HepG2 (cell line): ENCODE results near the gene COQ9. TPM values are rescaled to one million over a fixed set of nuclear protein-coding genes. Genes with fewer than 3 reads are reported as not detected.
A peak's percentile ranks its signal among the peaks of the same experiment; 100 is the strongest.

Experiments
- ATAC-seq: fragments of 200-7000 bp; cut with Tn5 transposase; 3 replicates; pipeline ENCODE4 v1.9.1; 2020; ENCODE audit warnings: mild to moderate bottlenecking, moderate library complexity
- BruUV-seq: library from RNA; stranded (reverse); fragments of 400-500 nt; replicated peaks from 2 replicates; lab custom pipeline; 2021; lab: Mats Ljungman, UMichigan
- CTCF ChIA-PET: fragments of 300-600 bp; formaldehyde crosslinking; extraction: SDS; loops from one replicate; lab custom pipeline; 2021; ENCODE audit warnings: low total read pairs, inconsistent platforms, low intra/inter-chr PET ratio; lab: Yijun Ruan, JAX
- POLR2A ChIA-PET: fragments of 350-600 bp; sonication (Branson Sonifier 250); formaldehyde crosslinking; loops from one replicate; lab custom pipeline; 2020; ENCODE audit warnings: antibody characterized with exemption, inconsistent platforms; lab: Yijun Ruan, JAX
- DNase-seq: peaks from one replicate; pipeline ENCODE4 v3.0.0-alpha.2; 2015; ENCODE audit warnings: low spot score
- FAIRE-seq: peaks from 3 replicates; lab custom pipeline; 2011; peaks lifted over from hg19 to GRCh38; lab: Jason Lieb, UNC
- H2AFZ ChIP-seq: one replicate; pipeline ENCODE4 v1.6.1; 2011; ENCODE audit warnings: low read length, inconsistent platforms
- H3K27ac ChIP-seq: fragments of 300-600 bp; 3 replicates; pipeline ENCODE4 v1.8.0; 2011; ENCODE audit warnings: mixed run types, mild to moderate bottlenecking, mixed read lengths, low read length, inconsistent platforms; ENCODE audit not compliant: insufficient read depth; ENCODE audit errors: extremely low read length
- H3K27me3 ChIP-seq, 2 experiments: fragments of 200-600 bp in 1 of 2; 2 replicates in 1 of 2; 3 replicates in 1 of 2; pipeline versions ENCODE4 v1.6.0 to v1.8.0; 2011; ENCODE audit warnings: low read length in 2 of 2, mild to moderate bottlenecking in 2 of 2, moderate library complexity in 2 of 2, inconsistent platforms in 1 of 2; ENCODE audit not compliant: insufficient read depth in 2 of 2, control insufficient read depth in 1 of 2
- H3K36me3 ChIP-seq, 2 experiments: fragments of 200-600 bp in 1 of 2; replicated peaks in 1 of 2; 2 replicates in 1 of 2; 3 replicates in 1 of 2; pipeline versions ENCODE4 v1.5.1 to v1.8.0; 2011; ENCODE audit warnings: low read length in 2 of 2, inconsistent platforms in 1 of 2; ENCODE audit not compliant: insufficient read depth in 2 of 2, control insufficient read depth in 1 of 2
- H3K4me1 ChIP-seq: 2 replicates; pipeline ENCODE4 v1.5.1; 2012; ENCODE audit warnings: low read length, inconsistent platforms; ENCODE audit not compliant: insufficient read depth
- H3K4me2 ChIP-seq: 2 replicates; pipeline ENCODE4 v1.6.0; 2011; ENCODE audit warnings: low read depth, low read length, inconsistent platforms
- H3K4me3 ChIP-seq, 3 experiments: fragments of 200-600 bp in 1 of 3; sonication (generic), shearing (Covaris generic) in 1 of 3; replicated peaks in 1 of 3; 2 replicates each; pipeline ENCODE4 v1.5.1; 2011 to 2016; ENCODE audit warnings: low read length in 3 of 3, inconsistent platforms in 2 of 3, low read depth in 2 of 3, mild to moderate bottlenecking in 2 of 3, control low read depth in 1 of 3, mixed read lengths in 1 of 3; ENCODE audit not compliant: insufficient read depth in 1 of 3
- H3K79me2 ChIP-seq: one replicate; pipeline ENCODE4 v1.6.1; 2011; ENCODE audit warnings: low read length, inconsistent platforms; ENCODE audit not compliant: insufficient read depth
- H3K9ac ChIP-seq: 2 replicates; pipeline ENCODE4 v1.6.0; 2011; ENCODE audit warnings: mild to moderate bottlenecking, low read depth, low read length, inconsistent platforms; ENCODE audit not compliant: insufficient read depth
- H3K9me3 ChIP-seq: 2 replicates; pipeline ENCODE4 v1.5.1; 2012; ENCODE audit warnings: mild to moderate bottlenecking, low read length
- H4K20me1 ChIP-seq: 2 replicates; pipeline ENCODE4 v1.6.0; 2011; ENCODE audit warnings: inconsistent platforms, mild to moderate bottlenecking, low read length, moderate library complexity; ENCODE audit not compliant: insufficient read depth
- BORCS8-MEF2B ChIP-seq: sonication (generic); formaldehyde crosslinking; IDR thresholded peaks from 2 replicates; pipeline ENCODE4 v1.8.0; 2022; ENCODE audit warnings: mild to moderate bottlenecking, missing genetic modification reagents
- KLF9 ChIP-seq: IDR thresholded peaks from 2 replicates; pipeline ENCODE4 v1.6.1; 2016; ENCODE audit warnings: low read depth
- NCOR1 ChIP-seq: fragments of 200-600 bp; sonication (generic); IDR thresholded peaks from 2 replicates; pipeline ENCODE4 v1.7.0; 2017; ENCODE audit warnings: antibody characterized with exemption, low read length, borderline replicate concordance
- RARA ChIP-seq: IDR thresholded peaks from 2 replicates; pipeline ENCODE4 v1.6.1; 2016; ENCODE audit warnings: missing genetic modification reagents, missing compliant biosample characterization
- RFX1 ChIP-seq: fragments of 450-650 bp; IDR thresholded peaks from 2 replicates; pipeline ENCODE4 v1.6.1; 2017
- ZNF143 ChIP-seq: sonication (generic); formaldehyde crosslinking; IDR thresholded peaks from 2 replicates; pipeline ENCODE4 v1.4.0; 2020; ENCODE audit warnings: missing genetic modification reagents
- ZNF263 ChIP-seq: sonication (generic); formaldehyde crosslinking; IDR thresholded peaks from 2 replicates; pipeline ENCODE4 v1.4.0; 2020; ENCODE audit warnings: missing genetic modification reagents
- ZNF841 ChIP-seq: sonication (generic); formaldehyde crosslinking; IDR thresholded peaks from 2 replicates; pipeline ENCODE4 v1.8.1; 2023; ENCODE audit warnings: missing genetic modification reagents, borderline replicate concordance
- WGBS: methylation state at CpG from one replicate; pipeline ENCODE4 v1.1.6; 2017; ENCODE audit warnings: low lambda C conversion rate; 5-methylcytosine and 5-hydroxymethylcytosine counted together
- in situ Hi-C: cut with HindIII; loops from 2 replicates; pipeline ENCODE4 v1.10.0; 2017; ENCODE audit warnings: low pct_unique_long_range_greater_than_20kb; ENCODE audit not compliant: extremely low pct_ligation_motif_present
- intact Hi-C: fragments of 100-400 bp; cut with micrococcal nuclease; formaldehyde crosslinking; loops from one replicate; pipeline ENCODE4 v1.10.0; 2022; ENCODE audit not compliant: unreplicated experiment
- polyA plus RNA-seq, 8 experiments: library from polyadenylated mRNA; depleted of rRNA in 3 of 8; stranded (reverse) in 7 of 8; unstranded in 1 of 8; fragments of >200 nt; fragmentation: Illumina TruSeq in 4 of 8; extraction: Trizol in 4 of 8; gene quantifications; 2 replicates each; pipeline versions ENCODE4 v1.2.1 to v1.2.3, GENCODE V29; 2011 to 2016; ENCODE audit warnings: low read depth in 4 of 8, missing spikeins in 1 of 8, mixed read lengths in 1 of 8; ENCODE audit not compliant: insufficient read depth in 1 of 8
- total RNA-seq, 5 experiments: library from RNA; depleted of rRNA; stranded (reverse); fragments of >200 nt; fragmentation: Illumina TruSeq; extraction: Trizol; gene quantifications; 2 replicates each; pipeline ENCODE4 v1.2.3, GENCODE V29; 2016; ENCODE audit warnings: low read depth in 1 of 5
- TF ChIP-seq, protein P1 (sequence below): sonication (generic); formaldehyde crosslinking; IDR thresholded peaks from 2 replicates; pipeline ENCODE4 v1.5.0; 2020; ENCODE audit warnings: mild to moderate bottlenecking, missing genetic modification reagents, borderline replicate concordance
- TF ChIP-seq, protein P2 (sequence below): sonication (generic); formaldehyde crosslinking; IDR thresholded peaks from 2 replicates; pipeline ENCODE4 v1.4.0; 2020; ENCODE audit warnings: missing genetic modification reagents, borderline replicate concordance
- TF ChIP-seq, protein P3 (sequence below): sonication (generic); formaldehyde crosslinking; IDR thresholded peaks from 2 replicates; pipeline ENCODE4 v1.5.1; 2020; ENCODE audit warnings: mild to moderate bottlenecking, moderate library complexity, missing genetic modification reagents

Gene COQ9
- total and polyA plus RNA-seq, 2 of the 13 experiments (the other 11 are each of a cell fraction or from before 2014, with no cell fraction given): 57.5 to 108 TPM

DNA sequence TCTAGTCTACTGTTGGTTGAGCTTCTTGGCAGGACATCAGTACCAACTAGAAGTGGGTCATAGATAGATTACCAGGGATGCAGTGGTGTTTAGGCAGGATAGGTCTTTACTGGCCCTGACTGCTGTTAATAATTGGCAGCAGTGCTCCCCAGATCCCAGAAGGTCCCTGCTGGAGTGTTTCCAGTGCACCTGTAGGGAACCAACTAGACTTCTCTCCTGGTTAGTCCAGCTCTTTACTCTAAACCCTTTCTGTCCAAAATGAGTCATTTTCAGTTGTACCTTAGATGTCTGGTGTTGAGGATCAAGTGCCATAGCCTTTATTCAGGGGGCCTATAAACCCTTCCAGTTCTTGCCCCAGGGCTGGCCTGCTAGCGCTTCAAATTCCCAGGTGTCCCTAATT is 23.9 kb downstream of the COQ9 start:
- in situ Hi-C loops (no loop called here), intact Hi-C loops (no loop called here)
- Histone ChIP-seq H4K20me1 (peaks cover 3% of the 10 kb centered on the region; the same call in 1 of the 2 replicates), H3K4me3 (no peak overlapping the region), H3K36me3 (peaks cover 43 to 75% of the 10 kb centered on the region in 2 experiments), H3K4me1 (peaks cover 54% of the 10 kb centered on the region), H3K4me2 (peak overlapping the region; percentile 55), H2AFZ (no peak overlapping the region), H3K27ac (peak overlapping the region; percentile 82), H3K79me2 (peaks cover under 1% of the 10 kb centered on the region), H3K9me3 (no peaks in the 10 kb centered on the region), H3K9ac (peak overlapping the region; percentile 35; the same call in 1 of the 2 replicates), H3K27me3 (no peaks in the 10 kb centered on the region)
- DNase-seq: no peak
- WGBS: 93% methylated on average over 1 of the region's 1 CpG
- peak; percentile 26 for FAIRE-seq
- ChIA-PET POLR2A (interaction anchor here (0.9 to 5.6 kb wide), 14 partner anchors 9 to 264 kb away, joined by 3 to 147 read pairs (median 10); partner anchors contain the start of genes CIAPIN1, COQ9, CX3CL1 and DOK4), CTCF (no interaction called here)
- BruUV-seq: TSS peak; percentile 40
- ATAC-seq: peak; percentile 2; the same call in 1 of the 3 replicates
- no peak for TF ChIP-seq NCOR1
- TF ChIP-seq BORCS8-MEF2B (CRISPR knock-in tag): no peak
- TF ChIP-seq ZNF841 (CRISPR knock-in tag): no peak
- TF ChIP-seq, protein P1, sequence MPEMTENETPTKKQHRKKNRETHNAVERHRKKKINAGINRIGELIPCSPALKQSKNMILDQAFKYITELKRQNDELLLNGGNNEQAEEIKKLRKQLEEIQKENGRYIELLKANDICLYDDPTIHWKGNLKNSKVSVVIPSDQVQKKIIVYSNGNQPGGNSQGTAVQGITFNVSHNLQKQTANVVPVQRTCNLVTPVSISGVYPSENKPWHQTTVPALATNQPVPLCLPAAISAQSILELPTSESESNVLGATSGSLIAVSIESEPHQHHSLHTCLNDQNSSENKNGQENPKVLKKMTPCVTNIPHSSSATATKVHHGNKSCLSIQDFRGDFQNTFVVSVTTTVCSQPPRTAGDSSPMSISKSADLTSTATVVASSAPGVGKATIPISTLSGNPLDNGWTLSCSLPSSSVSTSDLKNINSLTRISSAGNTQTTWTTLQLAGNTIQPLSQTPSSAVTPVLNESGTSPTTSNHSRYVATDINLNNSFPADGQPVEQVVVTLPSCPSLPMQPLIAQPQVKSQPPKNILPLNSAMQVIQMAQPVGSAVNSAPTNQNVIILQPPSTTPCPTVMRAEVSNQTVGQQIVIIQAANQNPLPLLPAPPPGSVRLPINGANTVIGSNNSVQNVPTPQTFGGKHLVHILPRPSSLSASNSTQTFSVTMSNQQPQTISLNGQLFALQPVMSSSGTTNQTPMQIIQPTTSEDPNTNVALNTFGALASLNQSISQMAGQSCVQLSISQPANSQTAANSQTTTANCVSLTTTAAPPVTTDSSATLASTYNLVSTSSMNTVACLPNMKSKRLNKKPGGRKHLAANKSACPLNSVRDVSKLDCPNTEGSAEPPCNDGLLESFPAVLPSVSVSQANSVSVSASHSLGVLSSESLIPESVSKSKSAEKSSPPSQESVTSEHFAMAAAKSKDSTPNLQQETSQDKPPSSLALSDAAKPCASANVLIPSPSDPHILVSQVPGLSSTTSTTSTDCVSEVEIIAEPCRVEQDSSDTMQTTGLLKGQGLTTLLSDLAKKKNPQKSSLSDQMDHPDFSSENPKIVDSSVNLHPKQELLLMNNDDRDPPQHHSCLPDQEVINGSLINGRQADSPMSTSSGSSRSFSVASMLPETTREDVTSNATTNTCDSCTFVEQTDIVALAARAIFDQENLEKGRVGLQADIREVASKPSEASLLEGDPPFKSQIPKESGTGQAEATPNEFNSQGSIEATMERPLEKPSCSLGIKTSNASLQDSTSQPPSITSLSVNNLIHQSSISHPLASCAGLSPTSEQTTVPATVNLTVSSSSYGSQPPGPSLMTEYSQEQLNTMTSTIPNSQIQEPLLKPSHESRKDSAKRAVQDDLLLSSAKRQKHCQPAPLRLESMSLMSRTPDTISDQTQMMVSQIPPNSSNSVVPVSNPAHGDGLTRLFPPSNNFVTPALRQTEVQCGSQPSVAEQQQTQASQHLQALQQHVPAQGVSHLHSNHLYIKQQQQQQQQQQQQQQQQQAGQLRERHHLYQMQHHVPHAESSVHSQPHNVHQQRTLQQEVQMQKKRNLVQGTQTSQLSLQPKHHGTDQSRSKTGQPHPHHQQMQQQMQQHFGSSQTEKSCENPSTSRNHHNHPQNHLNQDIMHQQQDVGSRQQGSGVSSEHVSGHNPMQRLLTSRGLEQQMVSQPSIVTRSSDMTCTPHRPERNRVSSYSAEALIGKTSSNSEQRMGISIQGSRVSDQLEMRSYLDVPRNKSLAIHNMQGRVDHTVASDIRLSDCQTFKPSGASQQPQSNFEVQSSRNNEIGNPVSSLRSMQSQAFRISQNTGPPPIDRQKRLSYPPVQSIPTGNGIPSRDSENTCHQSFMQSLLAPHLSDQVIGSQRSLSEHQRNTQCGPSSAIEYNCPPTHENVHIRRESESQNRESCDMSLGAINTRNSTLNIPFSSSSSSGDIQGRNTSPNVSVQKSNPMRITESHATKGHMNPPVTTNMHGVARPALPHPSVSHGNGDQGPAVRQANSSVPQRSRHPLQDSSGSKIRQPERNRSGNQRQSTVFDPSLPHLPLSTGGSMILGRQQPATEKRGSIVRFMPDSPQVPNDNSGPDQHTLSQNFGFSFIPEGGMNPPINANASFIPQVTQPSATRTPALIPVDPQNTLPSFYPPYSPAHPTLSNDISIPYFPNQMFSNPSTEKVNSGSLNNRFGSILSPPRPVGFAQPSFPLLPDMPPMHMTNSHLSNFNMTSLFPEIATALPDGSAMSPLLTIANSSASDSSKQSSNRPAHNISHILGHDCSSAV (CRISPR knock-in tag): no peak
- no peak for TF ChIP-seq ZNF143 (CRISPR knock-in tag)
- TF ChIP-seq, protein P2, sequence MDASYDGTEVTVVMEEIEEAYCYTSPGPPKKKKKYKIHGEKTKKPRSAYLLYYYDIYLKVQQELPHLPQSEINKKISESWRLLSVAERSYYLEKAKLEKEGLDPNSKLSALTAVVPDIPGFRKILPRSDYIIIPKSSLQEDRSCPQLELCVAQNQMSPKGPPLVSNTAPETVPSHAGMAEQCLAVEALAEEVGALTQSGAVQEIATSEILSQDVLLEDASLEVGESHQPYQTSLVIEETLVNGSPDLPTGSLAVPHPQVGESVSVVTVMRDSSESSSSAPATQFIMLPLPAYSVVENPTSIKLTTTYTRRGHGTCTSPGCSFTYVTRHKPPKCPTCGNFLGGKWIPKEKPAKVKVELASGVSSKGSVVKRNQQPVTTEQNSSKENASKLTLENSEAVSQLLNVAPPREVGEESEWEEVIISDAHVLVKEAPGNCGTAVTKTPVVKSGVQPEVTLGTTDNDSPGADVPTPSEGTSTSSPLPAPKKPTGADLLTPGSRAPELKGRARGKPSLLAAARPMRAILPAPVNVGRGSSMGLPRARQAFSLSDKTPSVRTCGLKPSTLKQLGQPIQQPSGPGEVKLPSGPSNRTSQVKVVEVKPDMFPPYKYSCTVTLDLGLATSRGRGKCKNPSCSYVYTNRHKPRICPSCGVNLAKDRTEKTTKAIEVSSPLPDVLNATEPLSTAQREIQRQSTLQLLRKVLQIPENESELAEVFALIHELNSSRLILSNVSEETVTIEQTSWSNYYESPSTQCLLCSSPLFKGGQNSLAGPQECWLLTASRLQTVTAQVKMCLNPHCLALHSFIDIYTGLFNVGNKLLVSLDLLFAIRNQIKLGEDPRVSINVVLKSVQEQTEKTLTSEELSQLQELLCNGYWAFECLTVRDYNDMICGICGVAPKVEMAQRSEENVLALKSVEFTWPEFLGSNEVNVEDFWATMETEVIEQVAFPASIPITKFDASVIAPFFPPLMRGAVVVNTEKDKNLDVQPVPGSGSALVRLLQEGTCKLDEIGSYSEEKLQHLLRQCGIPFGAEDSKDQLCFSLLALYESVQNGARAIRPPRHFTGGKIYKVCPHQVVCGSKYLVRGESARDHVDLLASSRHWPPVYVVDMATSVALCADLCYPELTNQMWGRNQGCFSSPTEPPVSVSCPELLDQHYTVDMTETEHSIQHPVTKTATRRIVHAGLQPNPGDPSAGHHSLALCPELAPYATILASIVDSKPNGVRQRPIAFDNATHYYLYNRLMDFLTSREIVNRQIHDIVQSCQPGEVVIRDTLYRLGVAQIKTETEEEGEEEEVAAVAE (CRISPR knock-in tag): 0 out of 2 replicates have a peak, but pooled peaks have one; percentile 33
- TF ChIP-seq KLF9 (CRISPR knock-in tag): no peak
- TF ChIP-seq ZNF263 (CRISPR knock-in tag): peak; percentile 80
- TF ChIP-seq RARA (CRISPR knock-in tag): no peak
- TF ChIP-seq, protein P3, sequence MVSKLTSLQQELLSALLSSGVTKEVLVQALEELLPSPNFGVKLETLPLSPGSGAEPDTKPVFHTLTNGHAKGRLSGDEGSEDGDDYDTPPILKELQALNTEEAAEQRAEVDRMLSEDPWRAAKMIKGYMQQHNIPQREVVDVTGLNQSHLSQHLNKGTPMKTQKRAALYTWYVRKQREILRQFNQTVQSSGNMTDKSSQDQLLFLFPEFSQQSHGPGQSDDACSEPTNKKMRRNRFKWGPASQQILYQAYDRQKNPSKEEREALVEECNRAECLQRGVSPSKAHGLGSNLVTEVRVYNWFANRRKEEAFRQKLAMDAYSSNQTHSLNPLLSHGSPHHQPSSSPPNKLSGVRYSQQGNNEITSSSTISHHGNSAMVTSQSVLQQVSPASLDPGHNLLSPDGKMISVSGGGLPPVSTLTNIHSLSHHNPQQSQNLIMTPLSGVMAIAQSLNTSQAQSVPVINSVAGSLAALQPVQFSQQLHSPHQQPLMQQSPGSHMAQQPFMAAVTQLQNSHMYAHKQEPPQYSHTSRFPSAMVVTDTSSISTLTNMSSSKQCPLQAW (CRISPR knock-in tag): 0 out of 2 replicates have a peak, but pooled peaks have one; percentile 9
- no peak for TF ChIP-seq RFX1
